ENCODE data around the gene DNM2.

DNA sequence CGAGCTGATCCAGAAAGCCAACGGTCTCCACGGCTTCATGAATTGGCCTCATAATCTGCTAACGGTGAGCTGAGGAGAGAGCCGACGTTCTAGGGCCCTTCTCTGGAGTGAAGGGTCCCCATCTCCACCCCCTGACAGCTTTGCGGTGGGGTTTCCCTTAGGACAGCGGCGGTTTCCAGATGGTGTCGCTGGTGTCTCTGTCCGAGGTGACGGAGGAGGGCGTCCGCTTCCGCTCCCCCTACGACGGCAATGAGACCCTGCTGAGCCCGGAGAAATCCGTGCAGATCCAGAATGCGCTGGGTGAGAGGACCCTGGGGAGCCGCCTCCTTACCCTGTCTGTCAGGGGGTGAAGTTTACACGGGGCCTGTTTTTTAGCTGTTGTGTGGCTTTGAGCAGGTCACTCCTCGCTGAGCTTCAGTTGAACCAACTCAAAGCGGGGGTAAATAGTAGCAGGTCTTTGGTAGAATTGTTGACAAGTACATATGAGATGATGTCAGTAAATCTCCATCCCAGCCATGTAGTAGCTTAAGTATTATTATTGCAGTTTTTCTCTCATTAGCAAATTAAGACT lies 15.8 kb upstream of the DNM2 start:
- TF ChIP-seq FOXM1 (CRISPR knock-in tag; IDR thresholded peaks at IDR 0.05) (no peak), ZNF546 (CRISPR knock-in tag; conservative IDR thresholded peaks at IDR 0.05) (no peak), REL (CRISPR knock-in tag; conservative IDR thresholded peaks at IDR 0.05) (no peak)

Measured in HepG2 (cell line).